Measurements from ENCODE around the gene ITGB2.

Gene ITGB2

DNA sequence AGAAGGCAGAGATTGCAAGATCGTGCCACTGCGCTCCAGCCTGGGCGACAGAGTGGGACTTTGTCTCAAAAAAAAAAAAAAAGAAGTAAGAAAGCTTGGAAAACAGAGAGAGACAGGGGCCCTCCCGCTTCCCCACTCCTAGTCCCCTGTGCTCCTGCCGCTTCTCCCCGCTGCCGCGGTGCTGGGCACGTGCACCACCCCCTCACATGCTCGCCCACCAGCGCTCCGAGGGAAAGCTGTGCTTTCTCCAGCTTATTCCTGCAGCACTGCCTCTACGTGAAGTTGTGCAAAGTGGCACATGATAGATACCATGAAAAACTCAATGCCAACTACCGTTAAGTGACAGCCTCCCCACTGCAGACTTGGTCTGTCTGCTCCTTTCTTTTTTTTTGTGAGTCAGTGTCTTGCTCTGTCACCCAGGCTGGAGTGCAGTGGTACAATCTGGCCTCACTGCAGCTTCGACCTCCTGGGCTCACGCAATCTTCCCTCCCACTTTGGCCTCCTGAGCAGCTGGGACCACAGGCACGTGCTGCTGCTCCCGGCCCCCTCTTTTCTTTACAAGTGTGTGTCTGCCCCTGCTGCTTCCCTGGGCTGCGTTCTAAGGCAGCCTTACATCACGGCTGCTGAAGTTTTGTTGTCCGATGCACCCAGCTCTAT is 34.6 kb upstream of the ITGB2 start:
- no peak overlapping the region for H3K4me2 ChIP-seq (ENCODE audit: low read length)
- no peaks in the 10 kb centered on the region for H3K36me3 ChIP-seq (ENCODE audit: control insufficient read depth, insufficient read depth, low read length)
- H3K4me3 ChIP-seq (ENCODE audit: low read depth, low read length), result no peak overlapping the region
- no peaks in the 10 kb centered on the region for H3K4me1 ChIP-seq
- H3K9me3 ChIP-seq (ENCODE audit: control insufficient read depth, low read length), result no peaks in the 10 kb centered on the region
- H3K27ac ChIP-seq, result no peak overlapping the region
- peaks cover 5% of the 10 kb centered on the region for H3K79me2 ChIP-seq
- no peaks in the 10 kb centered on the region for H3K27me3 ChIP-seq (ENCODE audit: control insufficient read depth, insufficient read depth, low read length)
- TF ChIP-seq, protein P1, sequence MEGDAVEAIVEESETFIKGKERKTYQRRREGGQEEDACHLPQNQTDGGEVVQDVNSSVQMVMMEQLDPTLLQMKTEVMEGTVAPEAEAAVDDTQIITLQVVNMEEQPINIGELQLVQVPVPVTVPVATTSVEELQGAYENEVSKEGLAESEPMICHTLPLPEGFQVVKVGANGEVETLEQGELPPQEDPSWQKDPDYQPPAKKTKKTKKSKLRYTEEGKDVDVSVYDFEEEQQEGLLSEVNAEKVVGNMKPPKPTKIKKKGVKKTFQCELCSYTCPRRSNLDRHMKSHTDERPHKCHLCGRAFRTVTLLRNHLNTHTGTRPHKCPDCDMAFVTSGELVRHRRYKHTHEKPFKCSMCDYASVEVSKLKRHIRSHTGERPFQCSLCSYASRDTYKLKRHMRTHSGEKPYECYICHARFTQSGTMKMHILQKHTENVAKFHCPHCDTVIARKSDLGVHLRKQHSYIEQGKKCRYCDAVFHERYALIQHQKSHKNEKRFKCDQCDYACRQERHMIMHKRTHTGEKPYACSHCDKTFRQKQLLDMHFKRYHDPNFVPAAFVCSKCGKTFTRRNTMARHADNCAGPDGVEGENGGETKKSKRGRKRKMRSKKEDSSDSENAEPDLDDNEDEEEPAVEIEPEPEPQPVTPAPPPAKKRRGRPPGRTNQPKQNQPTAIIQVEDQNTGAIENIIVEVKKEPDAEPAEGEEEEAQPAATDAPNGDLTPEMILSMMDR (IDR thresholded peaks at IDR 0.05), result no peak
- H2AFZ ChIP-seq, result no peak overlapping the region
- H3K9ac ChIP-seq, result no peak overlapping the region

DNA sequence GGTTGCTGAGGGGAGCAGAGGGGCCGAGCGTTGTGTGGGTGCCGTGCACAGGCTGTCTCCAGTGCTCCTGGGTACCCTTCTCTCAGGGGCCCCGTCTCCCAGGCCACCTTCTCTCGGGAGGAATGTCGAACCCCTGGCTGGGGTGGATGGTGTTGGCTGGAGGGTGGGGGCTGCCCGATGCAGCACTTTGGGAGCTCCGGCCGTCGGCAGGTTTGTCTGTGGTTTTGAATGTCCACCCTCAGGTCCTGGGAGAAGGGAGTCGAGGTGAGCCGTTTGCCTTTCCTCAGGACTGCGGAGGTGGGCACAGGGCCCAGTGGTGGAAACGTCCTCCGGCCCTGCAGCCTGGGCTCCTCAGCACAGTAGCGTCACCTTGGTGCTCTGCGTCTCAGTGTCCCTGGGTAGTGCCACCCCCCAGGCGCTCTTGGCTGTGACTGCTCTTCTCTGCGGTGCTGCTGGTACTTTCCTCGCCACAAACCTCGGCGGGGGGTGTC is 33.6 kb upstream of the ITGB2 start:
- H3K79me2 ChIP-seq, result peaks cover 6% of the 10 kb centered on the region
- no peak overlapping the region for H3K9ac ChIP-seq
- TF ChIP-seq, protein P1 (IDR thresholded peaks at IDR 0.05), result no peak
- no peaks in the 10 kb centered on the region for H3K9me3 ChIP-seq (ENCODE audit: control insufficient read depth, low read length)
- no peaks in the 10 kb centered on the region for H3K36me3 ChIP-seq (ENCODE audit: control insufficient read depth, insufficient read depth, low read length)
- no peak overlapping the region for H3K27ac ChIP-seq
- no peak overlapping the region for H3K4me3 ChIP-seq (ENCODE audit: low read depth, low read length)
- H3K4me1 ChIP-seq, result no peaks in the 10 kb centered on the region
- no peak overlapping the region for H2AFZ ChIP-seq
- H3K4me2 ChIP-seq (ENCODE audit: low read length), result no peak overlapping the region
- H3K27me3 ChIP-seq (ENCODE audit: control insufficient read depth, insufficient read depth, low read length), result no peaks in the 10 kb centered on the region

DNA sequence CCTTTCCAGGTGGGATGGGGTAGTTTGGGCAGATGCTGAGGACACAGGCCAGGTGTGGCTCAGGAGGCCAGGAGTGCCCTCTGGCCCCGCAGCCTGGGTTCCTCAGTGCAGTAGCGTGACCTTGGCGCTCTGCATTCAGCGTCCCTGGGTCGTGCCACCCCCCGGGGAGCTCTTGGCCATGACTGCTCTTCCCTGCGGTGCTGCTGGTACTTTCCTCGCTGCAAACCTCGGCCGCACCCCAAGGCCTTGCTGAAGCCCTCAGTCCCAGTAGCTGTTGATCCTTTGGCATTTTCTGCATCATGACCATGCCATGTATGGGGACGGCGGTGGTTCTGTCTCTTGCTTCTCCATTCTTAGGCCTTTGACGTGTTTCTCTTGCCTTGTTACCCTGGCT is 32.9 kb upstream of the ITGB2 start:
- Histone ChIP-seq H3K36me3 (ENCODE audit: control insufficient read depth, insufficient read depth, low read length) (no peaks in the 10 kb centered on the region), H2AFZ (no peak overlapping the region), H3K27me3 (ENCODE audit: control insufficient read depth, insufficient read depth, low read length) (no peaks in the 10 kb centered on the region), H3K4me3 (ENCODE audit: low read depth, low read length) (no peak overlapping the region), H3K4me2 (ENCODE audit: low read length) (no peak overlapping the region), H3K79me2 (peaks cover 6% of the 10 kb centered on the region), H3K4me1 (no peaks in the 10 kb centered on the region), H3K27ac (no peak overlapping the region), H3K9ac (no peak overlapping the region), H3K9me3 (ENCODE audit: control insufficient read depth, low read length) (no peaks in the 10 kb centered on the region)
- TF ChIP-seq, protein P1 (IDR thresholded peaks at IDR 0.05), result no peak

DNA sequence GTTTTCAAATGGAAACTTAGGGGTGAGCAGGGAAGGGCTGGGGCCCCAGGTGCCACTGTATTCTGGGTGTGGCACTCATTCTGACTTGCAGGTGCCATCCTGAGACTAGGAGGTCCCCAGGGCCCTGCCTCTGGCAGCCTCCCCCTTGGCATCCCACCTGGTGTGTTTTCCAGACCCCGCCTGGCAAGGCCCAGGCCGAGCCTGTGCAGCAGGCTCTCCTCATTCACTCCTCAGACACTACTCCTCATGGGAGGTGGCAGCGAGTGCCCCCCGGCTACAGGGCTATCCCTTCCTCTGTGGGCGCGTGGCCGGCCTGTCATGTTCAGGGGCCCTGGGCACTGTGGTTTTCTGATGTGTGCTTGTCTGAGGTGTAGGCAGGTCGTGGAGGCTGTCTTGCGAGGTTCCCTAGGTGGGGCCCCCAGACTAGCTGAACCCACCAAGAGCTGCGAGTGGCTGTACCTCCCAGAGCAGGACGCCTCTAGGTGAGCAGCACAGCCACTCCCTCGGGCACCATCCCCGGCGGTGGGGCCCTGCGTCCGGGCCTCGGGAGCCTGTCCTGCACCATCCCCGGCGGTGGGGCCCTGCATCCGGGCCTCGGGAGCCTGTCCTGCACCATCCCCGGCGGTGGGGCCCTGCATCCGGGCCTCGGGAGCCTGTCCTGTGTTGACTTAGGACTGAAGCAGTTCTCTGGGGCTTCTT is 32.4 kb upstream of the ITGB2 start:
- Histone ChIP-seq H3K79me2 (peaks cover 6% of the 10 kb centered on the region), H3K4me3 (ENCODE audit: low read depth, low read length) (no peak overlapping the region), H3K27ac (no peak overlapping the region), H3K4me1 (no peaks in the 10 kb centered on the region), H2AFZ (no peak overlapping the region), H3K36me3 (ENCODE audit: control insufficient read depth, insufficient read depth, low read length) (no peaks in the 10 kb centered on the region), H3K9ac (no peak overlapping the region), H3K27me3 (ENCODE audit: control insufficient read depth, insufficient read depth, low read length) (no peaks in the 10 kb centered on the region), H3K4me2 (ENCODE audit: low read length) (no peak overlapping the region), H3K9me3 (ENCODE audit: control insufficient read depth, low read length) (no peaks in the 10 kb centered on the region)
- TF ChIP-seq, protein P1 (IDR thresholded peaks at IDR 0.05), result no peak
